K562 (cell line): Measurements from ENCODE around the gene ACP4. TPM values are rescaled to one million over a fixed set of nuclear protein-coding genes. Genes with fewer than 3 reads are reported as not detected.

Experiments
- ARNT ChIP-seq, 2 experiments: fragments of 450-650 bp; IDR thresholded peaks; 2 replicates each; pipeline ENCODE4 v1.6.1; 2016; ENCODE audit warnings: mild to moderate bottlenecking in 1 of 2
- BACH1 ChIP-seq: fragments of 200-800 bp; sonication (Bioruptor generic); IDR thresholded peaks from 2 replicates; pipeline ENCODE4 v1.6.1; 2016; ENCODE audit warnings: missing genetic modification characterization, missing compliant biosample characterization
- BCOR ChIP-seq: fragments of 450-650 bp; IDR thresholded peaks from 2 replicates; pipeline ENCODE4 v1.6.1; 2016
- CBX3 ChIP-seq, 2 experiments: IDR thresholded peaks; 1 replicate in 1 of 2; 2 replicates in 1 of 2; pipeline ENCODE4 v1.6.1; 2012; ENCODE audit warnings: inconsistent platforms in 2 of 2, low read length in 2 of 2, borderline replicate concordance in 1 of 2, control low read depth in 1 of 2
- CHD2 ChIP-seq: IDR thresholded peaks from 2 replicates; pipeline ENCODE4 v1.6.1; 2011; ENCODE audit warnings: low read depth, low read length
- CREM ChIP-seq: IDR thresholded peaks from 2 replicates; pipeline ENCODE4 v1.6.1; 2014; ENCODE audit warnings: antibody characterized with exemption, low read depth
- HCFC1 ChIP-seq: IDR thresholded peaks from 2 replicates; pipeline ENCODE4 v1.6.1; 2012; ENCODE audit warnings: low read depth, low read length, improper control_type of control experiment
- HNRNPL ChIP-seq: fragments of 200-400 bp; formaldehyde crosslinking; IDR thresholded peaks from 2 replicates; pipeline ENCODE4 v1.6.1; 2017; ENCODE audit warnings: low read depth, mild to moderate bottlenecking, low read length
- MAFG ChIP-seq: fragments of 450-650 bp; conservative IDR thresholded peaks from 2 replicates; pipeline ENCODE4 v1.6.1; 2016; ENCODE audit warnings: missing genetic modification characterization, missing compliant biosample characterization
- RBM25 ChIP-seq: fragments of 200-400 bp; formaldehyde crosslinking; IDR thresholded peaks from 2 replicates; pipeline ENCODE4 v1.6.1; 2018; ENCODE audit warnings: low read length, low read depth, moderate library complexity; ENCODE audit not compliant: severe bottlenecking
- SIX5 ChIP-seq, 2 experiments: IDR thresholded peaks; 2 replicates each; pipeline ENCODE4 v1.6.1; 2011; ENCODE audit warnings: low read length in 2 of 2, borderline replicate concordance in 1 of 2, low read depth in 1 of 2, mild to moderate bottlenecking in 1 of 2, moderate library complexity in 1 of 2; ENCODE audit not compliant: insufficient read depth in 1 of 2
- SP1 ChIP-seq: sonication (generic); formaldehyde crosslinking; IDR thresholded peaks from 2 replicates; pipeline ENCODE4 v1.8.1; 2022; ENCODE audit warnings: mild to moderate bottlenecking, missing genetic modification reagents
- ZNF384 ChIP-seq: IDR thresholded peaks from 2 replicates; pipeline ENCODE4 v1.6.1; 2012; ENCODE audit warnings: low read depth, low read length, improper control_type of control experiment
- polyA plus RNA-seq, 8 experiments: library from polyadenylated mRNA; depleted of rRNA in 4 of 8; stranded (reverse) in 5 of 8; unstranded in 3 of 8; fragments of >200 nt; fragmentation: Nextera tagmentation in 2 of 8; fragmentation: Illumina TruSeq in 1 of 8; extraction: Ambion mirVana in 2 of 8; extraction: Trizol in 1 of 8; gene quantifications; 2 replicates each; pipeline versions ENCODE4 v1.2.1 to v1.2.3, GENCODE V29; 2011 to 2014; ENCODE audit warnings: inconsistent platforms in 1 of 8, missing spikeins in 1 of 8
- total RNA-seq, 7 experiments: library from RNA; depleted of rRNA in 6 of 7; stranded (reverse); fragments of >200 nt in 6 of 7; fragmentation: Illumina TruSeq in 2 of 7; extraction: Trizol in 2 of 7; gene quantifications; 2 replicates each; pipeline versions ENCODE4 v1.2.1 to v1.2.3, GENCODE V29; 2011 to 2021; ENCODE audit warnings: low replicate concordance in 1 of 7
- TF ChIP-seq, protein P1 (sequence below): fragments of 450-650 bp; IDR thresholded peaks from 2 replicates; pipeline ENCODE4 v1.6.1; 2018; ENCODE audit not compliant: partially characterized antibody
- TF ChIP-seq, protein P2 (sequence below), 2 experiments: fragments of 450-650 bp; IDR thresholded peaks; 2 replicates each; pipeline ENCODE4 v1.6.1; 2018; ENCODE audit warnings: mild to moderate bottlenecking in 2 of 2, low read depth in 1 of 2; ENCODE audit not compliant: partially characterized antibody in 2 of 2
- TF ChIP-seq, protein P3 (sequence below): sonication (generic); formaldehyde crosslinking; IDR thresholded peaks from 2 replicates; pipeline ENCODE4 v1.9.0; 2022; ENCODE audit warnings: mild to moderate bottlenecking, missing genetic modification reagents

The ACP4 gene
- total and polyA plus RNA-seq, 9 of the 15 experiments (the other 6 are each of a cell fraction or from before 2014, with no cell fraction given) = not detected

DNA sequence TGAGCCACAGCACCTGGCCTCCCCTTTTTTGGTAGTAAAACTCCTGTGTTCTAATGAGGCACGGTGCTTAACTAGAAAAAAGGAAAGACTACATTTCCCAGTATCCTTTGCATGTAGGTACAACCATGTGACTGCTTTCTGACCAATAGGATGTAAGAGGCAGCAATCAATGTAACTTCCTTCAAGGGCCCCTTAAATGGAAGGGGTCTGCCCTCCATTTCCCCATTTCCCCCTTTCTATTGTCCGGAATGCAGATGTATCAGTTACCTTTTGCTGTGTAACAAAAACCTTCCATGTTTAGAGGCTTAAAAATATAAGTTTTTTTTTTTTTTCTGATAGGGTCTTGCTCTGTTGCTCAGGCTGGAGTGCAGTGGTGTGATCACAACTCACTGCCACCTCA is 17.7 kb upstream of the ACP4 start (continued):
- TF ChIP-seq CBX3 (IDR thresholded peaks at IDR 0.05; ENCODE audit: borderline replicate concordance in 1 of 2, low read length in 2 of 2) = 0 out of 3 replicates have a peak, but pooled peaks of 1 of the 2 experiments have one; percentile 48
- TF ChIP-seq ARNT (IDR thresholded peaks at IDR 0.05) = peak in 1 of 2 experiments; percentile 65; a peak in 1 of 4 replicates
- TF ChIP-seq HNRNPL = no peak
- TF ChIP-seq, protein P1, sequence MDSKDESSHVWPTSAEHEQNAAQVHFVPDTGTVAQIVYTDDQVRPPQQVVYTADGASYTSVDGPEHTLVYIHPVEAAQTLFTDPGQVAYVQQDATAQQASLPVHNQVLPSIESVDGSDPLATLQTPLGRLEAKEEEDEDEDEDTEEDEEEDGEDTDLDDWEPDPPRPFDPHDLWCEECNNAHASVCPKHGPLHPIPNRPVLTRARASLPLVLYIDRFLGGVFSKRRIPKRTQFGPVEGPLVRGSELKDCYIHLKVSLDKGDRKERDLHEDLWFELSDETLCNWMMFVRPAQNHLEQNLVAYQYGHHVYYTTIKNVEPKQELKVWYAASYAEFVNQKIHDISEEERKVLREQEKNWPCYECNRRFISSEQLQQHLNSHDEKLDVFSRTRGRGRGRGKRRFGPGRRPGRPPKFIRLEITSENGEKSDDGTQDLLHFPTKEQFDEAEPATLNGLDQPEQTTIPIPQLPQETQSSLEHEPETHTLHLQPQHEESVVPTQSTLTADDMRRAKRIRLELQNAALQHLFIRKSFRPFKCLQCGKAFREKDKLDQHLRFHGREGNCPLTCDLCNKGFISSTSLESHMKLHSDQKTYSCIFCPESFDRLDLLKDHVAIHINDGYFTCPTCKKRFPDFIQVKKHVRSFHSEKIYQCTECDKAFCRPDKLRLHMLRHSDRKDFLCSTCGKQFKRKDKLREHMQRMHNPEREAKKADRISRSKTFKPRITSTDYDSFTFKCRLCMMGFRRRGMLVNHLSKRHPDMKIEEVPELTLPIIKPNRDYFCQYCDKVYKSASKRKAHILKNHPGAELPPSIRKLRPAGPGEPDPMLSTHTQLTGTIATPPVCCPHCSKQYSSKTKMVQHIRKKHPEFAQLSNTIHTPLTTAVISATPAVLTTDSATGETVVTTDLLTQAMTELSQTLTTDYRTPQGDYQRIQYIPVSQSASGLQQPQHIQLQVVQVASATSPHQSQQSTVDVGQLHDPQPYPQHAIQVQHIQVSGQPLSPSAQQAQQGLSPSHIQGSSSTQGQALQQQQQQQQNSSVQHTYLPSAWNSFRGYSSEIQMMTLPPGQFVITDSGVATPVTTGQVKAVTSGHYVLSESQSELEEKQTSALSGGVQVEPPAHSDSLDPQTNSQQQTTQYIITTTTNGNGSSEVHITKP = peak; percentile 15
- TF ChIP-seq CREM = 0 out of 2 replicates have a peak, but pooled peaks have one; percentile 35
- TF ChIP-seq HCFC1 = peak; percentile 88
- 0 out of 2 replicates have a peak, but pooled peaks have one; percentile 45 for TF ChIP-seq SP1 (CRISPR knock-in tag)
- TF ChIP-seq, protein P2, sequence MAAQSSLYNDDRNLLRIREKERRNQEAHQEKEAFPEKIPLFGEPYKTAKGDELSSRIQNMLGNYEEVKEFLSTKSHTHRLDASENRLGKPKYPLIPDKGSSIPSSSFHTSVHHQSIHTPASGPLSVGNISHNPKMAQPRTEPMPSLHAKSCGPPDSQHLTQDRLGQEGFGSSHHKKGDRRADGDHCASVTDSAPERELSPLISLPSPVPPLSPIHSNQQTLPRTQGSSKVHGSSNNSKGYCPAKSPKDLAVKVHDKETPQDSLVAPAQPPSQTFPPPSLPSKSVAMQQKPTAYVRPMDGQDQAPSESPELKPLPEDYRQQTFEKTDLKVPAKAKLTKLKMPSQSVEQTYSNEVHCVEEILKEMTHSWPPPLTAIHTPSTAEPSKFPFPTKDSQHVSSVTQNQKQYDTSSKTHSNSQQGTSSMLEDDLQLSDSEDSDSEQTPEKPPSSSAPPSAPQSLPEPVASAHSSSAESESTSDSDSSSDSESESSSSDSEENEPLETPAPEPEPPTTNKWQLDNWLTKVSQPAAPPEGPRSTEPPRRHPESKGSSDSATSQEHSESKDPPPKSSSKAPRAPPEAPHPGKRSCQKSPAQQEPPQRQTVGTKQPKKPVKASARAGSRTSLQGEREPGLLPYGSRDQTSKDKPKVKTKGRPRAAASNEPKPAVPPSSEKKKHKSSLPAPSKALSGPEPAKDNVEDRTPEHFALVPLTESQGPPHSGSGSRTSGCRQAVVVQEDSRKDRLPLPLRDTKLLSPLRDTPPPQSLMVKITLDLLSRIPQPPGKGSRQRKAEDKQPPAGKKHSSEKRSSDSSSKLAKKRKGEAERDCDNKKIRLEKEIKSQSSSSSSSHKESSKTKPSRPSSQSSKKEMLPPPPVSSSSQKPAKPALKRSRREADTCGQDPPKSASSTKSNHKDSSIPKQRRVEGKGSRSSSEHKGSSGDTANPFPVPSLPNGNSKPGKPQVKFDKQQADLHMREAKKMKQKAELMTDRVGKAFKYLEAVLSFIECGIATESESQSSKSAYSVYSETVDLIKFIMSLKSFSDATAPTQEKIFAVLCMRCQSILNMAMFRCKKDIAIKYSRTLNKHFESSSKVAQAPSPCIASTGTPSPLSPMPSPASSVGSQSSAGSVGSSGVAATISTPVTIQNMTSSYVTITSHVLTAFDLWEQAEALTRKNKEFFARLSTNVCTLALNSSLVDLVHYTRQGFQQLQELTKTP (IDR thresholded peaks at IDR 0.05; ENCODE audit: low read depth in 1 of 2, partially characterized antibody in 2 of 2) = peak in 1 of 2 experiments; percentile 85
- TF ChIP-seq MAFG (tag) = no peak
- TF ChIP-seq ZNF384 = peak; percentile 33; the same call in 1 of the 2 replicates
- no peak for TF ChIP-seq BACH1 (tag)
- peak; percentile 59 to 73; a peak in 3 of 4 replicates for TF ChIP-seq SIX5 (IDR thresholded peaks at IDR 0.05; ENCODE audit: borderline replicate concordance in 1 of 2, insufficient read depth in 1 of 2, low read depth in 1 of 2, low read length in 2 of 2)
- peak; percentile 90 for TF ChIP-seq RBM25
- peak; percentile 39; the same call in 1 of the 2 replicates for TF ChIP-seq CHD2
- TF ChIP-seq, protein P3, sequence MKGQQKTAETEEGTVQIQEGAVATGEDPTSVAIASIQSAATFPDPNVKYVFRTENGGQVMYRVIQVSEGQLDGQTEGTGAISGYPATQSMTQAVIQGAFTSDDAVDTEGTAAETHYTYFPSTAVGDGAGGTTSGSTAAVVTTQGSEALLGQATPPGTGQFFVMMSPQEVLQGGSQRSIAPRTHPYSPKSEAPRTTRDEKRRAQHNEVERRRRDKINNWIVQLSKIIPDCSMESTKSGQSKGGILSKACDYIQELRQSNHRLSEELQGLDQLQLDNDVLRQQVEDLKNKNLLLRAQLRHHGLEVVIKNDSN (CRISPR knock-in tag) = peak; percentile 90
- peak; percentile 58 for TF ChIP-seq BCOR
